ENCODE measurements around the gene GABRA1.

DNA sequence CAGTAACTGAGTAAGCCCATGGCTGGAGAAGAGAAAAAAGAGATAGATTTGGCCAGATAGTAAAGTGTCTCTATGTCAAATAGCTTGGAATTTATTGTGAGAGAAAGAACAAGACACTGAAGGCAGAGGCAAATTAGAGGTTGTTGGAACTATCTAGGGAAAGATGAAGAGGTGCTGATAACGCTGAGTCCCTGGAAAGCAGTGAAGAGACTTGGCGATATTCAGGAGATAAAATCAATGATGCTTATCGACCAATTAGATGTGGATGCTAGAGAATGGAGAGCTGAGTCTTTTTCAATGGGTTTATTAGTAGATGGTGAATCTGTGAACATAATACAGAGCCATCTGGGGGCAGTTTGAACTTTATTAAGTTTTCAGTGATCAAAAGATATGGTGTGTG lies 48.6 kb upstream of the GABRA1 start:
- TF ChIP-seq CTCF (IDR thresholded peaks at IDR 0.05) = no peak
- no peak for TF ChIP-seq POLR2A (IDR thresholded peaks at IDR 0.05)
